HG03432 (cell line): ENCODE data around the gene MYZAP.

Experiments
- ATAC-seq: cut with Tn5 transposase; IDR thresholded peaks from one replicate; pipeline ENCODE4 v1.9.1; 2021; ENCODE audit warnings: mild to moderate bottlenecking, moderate library complexity; ENCODE audit not compliant: unreplicated experiment

Gene MYZAP

DNA sequence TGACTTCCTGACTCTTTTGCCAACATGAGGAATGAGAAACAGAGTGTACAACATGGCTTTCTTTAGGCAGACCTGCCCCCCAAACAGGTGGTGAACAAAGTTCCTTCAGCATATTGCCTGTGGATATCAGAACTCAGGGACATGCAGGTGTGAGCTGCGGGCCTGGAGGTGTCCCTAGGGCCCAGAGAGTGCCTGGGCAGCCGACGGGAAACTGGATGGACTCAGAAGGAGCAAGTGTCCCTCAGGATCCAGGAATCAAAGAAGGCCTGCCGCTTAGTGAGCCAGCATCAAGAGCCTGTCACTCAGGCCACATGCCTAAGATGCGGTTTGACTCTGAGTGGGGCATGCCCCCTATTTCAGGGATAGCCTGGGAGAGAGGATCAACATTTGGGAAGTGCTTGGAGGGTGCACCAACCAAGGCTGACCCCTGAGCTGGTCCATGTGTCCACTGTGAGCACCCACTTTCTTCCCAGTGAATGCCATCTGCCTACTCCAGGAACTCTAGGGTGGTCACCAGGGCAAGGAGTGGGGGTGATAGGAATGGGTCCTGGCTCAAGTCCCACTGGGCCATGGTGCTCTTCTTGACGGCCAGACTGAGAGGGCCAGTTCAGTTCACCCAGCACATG, 98.8 kb downstream of the MYZAP start:
- no peak for ATAC-seq

GRCh38 chr15:57691082-57691481, 99.4 kb downstream of the MYZAP start:
- ATAC-seq, result no peak

GRCh38 chr15:57692709-57693108, 101.0 kb downstream of the MYZAP start:
- ATAC-seq, result no peak

DNA sequence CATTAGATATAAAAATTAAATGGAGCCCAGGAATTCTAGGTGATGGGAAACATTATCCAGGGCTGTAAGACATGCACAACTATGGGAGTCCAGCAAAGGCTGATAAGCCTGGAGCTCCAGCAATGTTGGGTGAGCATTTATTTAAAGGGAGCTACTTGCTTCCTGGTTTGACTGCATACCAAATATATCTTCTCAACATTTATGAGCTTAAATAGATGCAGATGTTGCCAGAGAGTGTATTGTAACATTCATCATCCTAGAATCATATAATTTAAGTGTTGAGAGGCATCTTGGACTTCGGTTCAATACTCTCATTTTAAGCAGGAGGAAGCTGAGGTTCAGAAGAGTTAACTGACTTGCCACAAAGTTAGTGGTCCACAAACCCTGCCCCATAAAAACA, 102.6 kb downstream of the MYZAP start:
- no peak for ATAC-seq

GRCh38 chr15:57696146-57696545, 104.4 kb downstream of the MYZAP start:
- no peak for ATAC-seq

DNA sequence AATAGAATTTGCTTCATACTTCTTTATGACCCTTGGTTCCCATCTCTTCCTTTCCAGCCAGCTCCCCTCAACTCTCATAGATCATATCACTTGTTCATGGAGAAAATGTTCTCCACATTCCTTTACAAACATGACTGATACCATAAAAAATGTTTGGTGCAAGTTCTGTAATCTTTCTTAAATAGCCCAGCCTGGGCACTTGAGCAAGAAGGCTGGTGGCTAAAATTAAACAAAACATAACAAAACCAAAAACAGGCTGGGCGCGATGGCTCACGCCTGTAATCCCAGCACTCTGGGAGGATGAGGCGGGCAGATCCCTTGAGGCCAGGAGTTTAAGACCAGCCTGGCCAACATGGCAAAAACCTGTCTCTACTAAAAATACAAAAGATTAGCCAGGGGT, 105.9 kb downstream of the MYZAP start:
- ATAC-seq, result no peak

DNA sequence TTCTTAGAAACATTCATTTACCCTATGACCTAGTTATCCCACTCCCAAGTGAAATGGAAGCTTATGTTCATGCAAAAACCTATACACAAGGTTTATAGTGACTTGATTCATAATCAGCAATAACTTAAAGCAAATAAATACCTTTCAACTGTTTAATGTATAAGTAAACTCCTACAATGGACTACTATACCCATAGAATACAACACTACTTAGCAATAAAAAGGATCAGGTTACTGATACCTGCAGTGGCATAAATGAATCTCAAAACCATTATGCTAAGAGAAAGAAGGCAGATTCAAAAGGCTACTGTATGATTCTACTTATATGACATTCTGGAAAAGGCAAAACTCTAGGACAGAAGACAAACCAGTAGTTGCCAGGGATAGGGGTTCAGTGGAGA, 106.5 kb downstream of the MYZAP start:
- no peak for ATAC-seq

DNA sequence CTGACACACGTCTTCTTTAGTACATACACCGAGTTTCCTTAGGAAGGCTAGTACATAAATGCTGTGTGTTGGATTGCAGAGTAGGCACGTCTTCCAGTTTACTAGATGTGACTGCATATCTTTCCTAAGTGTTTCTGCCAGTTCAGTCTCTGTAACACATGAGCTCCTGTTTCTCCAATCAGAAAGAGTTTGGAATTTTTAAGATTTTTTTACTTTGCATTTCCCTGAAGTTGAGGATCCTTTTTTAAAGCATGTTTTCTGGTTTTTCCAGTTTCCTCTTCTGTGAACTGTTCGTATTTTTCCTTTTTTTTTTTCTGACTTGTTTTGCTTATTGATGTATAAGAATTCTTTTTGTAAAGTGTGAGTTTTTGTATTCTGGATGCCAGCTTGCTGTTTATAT, 107.3 kb downstream of the MYZAP start:
- ATAC-seq, result no peak

DNA sequence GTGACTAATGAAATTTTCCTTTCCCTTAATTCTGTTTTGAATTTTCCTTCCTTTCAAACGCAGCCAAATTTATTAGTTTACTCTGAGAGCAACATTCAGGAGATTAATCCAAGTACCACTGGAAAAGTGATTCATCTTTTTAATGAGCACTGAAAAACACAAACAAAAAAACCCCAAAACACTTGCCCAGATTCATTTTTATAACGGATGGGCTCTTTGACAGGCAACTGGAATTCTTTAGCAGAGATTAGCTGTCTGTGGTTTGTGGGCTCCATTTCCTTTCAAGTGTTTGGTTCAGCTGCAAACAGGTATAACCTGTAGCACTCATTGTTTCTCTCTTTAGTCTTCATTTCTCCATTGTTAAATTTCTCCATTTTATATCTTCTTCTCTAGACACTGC, 111.7 kb downstream of the MYZAP start:
- ATAC-seq, result no peak

- ATAC-seq, result no peak
These were observed 112.7 kb downstream of the MYZAP start for GRCh38 chr15:57704441-57704840.

- ATAC-seq, result no peak
These were observed 114.2 kb downstream of the MYZAP start for GRCh38 chr15:57705746-57706404.

- ATAC-seq, result peak; percentile 95
These were observed 114.9 kb downstream of the MYZAP start, which contains the start of gene POLR2M for GRCh38 chr15:57706405-57707209. POLR2M (plus strand) TSS chr15:57706714; CDS start chr15:57706843, 129 bp downstream.

DNA sequence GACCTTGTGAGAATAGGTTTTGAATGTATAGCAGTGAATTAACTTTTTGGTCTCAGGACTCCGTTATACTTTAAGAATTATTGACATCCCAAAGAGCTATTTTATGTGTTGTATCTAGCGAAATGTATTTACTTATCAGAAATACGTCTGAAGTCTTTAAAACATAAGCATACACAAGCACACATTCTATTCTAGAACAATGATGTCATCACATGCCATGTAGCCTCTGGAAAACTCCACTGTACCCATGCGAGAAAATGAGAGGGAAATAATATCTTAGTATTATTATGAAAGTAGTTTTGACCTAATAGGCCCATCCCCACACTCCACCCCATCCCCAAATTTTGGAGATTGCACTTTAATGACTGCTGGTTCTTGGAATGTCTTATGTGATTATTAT, 116.3 kb downstream of the MYZAP start:
- no peak for ATAC-seq

DNA sequence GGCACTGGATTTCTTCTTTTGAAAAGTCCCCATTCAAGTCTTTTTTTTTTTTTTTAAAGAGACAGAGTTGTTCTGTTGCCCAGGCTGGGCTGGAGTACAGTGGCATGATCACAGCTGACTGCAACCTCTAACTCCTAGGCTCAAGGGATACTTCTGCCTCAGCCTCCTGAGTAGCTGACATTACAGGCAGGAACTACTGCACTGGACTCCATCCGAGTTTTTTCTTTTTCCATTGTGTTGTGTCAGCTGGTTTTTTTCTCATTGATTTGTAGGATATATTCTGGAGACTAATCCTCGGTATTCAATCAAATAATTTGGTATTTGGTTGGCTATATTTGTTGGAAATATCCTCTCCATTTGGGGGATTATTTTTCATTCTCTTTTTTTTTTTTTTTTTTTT, 126.6 kb downstream of the MYZAP start:
- ATAC-seq, result no peak

- no peak for ATAC-seq
These were observed 129.2 kb downstream of the MYZAP start for GRCh38 chr15:57720867-57721266.

DNA sequence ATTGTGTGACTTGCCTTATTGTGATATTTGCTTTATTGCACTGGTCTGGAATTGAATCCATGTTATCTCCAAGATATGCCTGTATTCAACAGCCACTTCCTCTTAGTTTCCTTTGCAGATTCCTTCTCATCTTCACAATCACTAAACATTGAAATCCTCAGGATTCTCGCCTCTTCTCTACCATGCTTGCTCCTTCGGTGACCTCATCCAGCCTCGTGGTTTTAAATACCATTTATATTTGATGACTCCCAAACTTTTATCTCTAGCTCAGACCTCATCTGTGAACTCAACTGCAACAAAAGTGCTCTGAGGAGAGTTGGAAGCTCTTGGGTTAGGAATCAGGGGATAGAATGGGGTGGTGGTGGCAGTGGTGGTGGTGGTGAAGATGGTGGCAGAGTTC, 134.7 kb downstream of the MYZAP start:
- ATAC-seq, result no peak

DNA sequence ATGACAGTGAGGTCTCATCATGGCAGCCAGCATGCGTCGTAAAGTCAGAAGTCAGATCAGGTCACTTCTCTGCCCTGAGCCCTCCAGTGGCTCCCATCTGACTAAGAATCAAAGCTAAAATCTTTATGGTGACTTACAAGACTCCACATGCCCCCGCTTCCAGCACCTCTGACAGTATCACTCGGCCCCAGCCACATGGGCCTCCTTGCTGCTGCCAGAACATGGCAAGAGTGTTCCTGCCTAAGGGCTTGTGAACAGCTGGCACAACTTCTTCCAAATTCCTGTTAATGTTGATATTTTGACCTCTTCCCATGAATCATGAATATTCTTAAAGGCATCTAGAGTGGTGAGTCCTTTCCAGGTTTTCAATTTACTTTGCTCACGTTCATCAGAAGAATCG, 135.3 kb downstream of the MYZAP start:
- no peak for ATAC-seq

DNA sequence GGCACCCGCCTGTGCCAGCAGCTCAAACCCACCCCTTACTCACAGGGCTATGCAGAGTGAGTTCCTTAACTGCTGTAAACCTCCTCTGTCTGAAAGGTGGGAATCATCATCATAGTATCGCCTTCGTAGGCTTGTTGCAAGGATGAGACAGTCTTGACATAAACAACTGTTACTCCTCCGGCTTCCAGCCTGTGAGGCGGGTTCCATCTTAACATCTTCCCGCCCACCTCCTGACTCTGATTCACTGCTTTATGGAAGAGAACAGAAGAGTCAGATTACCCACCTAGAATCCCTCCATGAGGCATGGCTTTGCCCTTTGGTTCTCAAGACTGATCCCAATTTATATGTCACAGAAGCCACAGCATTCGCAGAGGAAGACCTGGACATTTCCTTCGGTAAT, 136.7 kb downstream of the MYZAP start:
- ATAC-seq, result no peak

DNA sequence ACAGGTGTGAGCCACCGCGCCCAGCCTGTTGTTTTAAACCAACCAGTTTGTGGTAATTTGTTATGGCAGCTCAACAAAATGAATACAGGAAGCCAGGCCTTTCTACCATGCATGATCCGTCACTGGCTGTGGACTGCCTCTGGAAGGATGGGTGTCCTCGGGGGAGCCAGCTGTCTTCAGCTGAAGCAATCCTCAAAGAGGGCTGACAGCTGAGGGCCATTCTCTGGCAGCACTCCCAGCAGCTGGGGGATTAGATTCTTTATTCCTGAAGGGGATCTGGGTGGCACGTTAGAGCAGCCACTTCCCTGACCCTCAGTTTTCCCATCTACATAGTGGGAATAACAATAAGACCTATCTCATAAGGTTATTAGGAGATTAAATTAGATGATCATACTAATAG, 139.2 kb downstream of the MYZAP start:
- no peak for ATAC-seq

- ATAC-seq, result no peak
These were observed 139.9 kb downstream of the MYZAP start for GRCh38 chr15:57731530-57732103.

DNA sequence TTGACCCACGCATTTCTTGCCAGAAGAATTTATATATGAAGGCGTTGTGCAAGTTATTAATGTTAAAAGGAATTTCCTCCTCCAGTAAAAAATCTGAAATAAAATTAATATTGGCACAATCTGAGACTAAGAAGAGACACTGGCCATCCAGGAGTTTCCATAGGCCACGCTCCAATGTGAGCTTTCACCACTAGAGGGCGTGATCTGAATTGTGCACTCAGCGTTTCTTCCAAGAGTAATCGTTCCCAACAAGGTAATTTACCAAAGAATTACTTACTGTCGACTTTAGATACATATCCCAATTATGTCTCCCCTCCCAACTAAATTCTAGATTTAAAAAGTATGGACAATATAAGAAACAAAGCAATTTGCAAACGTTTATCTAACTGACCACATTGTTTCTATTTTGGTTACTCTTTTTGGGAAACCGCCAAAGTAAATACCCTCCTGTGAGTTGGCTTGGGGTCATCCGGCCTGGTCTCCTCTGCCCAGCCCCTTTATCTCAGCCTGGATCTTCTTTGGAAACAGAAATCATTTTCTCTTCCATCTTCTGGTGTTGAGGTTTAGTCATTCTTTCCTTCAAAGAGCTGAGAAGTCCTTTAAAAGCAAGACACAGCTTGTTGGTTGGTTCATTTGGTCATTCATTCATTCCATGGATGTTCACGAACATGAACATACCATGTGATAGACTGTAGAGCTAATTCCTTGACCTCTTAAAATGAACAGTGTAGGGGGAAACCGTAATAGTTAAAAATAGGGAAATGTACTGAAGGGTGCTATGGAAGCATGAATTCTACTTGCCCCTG, 141.0 kb downstream of the MYZAP start:
- ATAC-seq, result no peak
